Kidney (tissue), 14 donors: ENCODE measurements around the gene B4GALT6. TPM values are rescaled to one million over a fixed set of nuclear protein-coding genes. Genes with fewer than 3 reads are reported as not detected.

Source experiments
- DNase-seq, 5 donors: peaks; one replicate each; pipeline ENCODE4 v3.0.0-alpha.2; 2013 to 2020
- FAIRE-seq: peaks from 2 replicates; lab custom pipeline; 2012; peaks lifted over from hg19 to GRCh38; lab: Jason Lieb, UNC
- H3K27ac ChIP-seq, 2 donors: one replicate each; pipeline ENCODE4 v1.7.0; 2013; ENCODE audit warnings: low read depth in 2 of 2, low read length in 2 of 2, inconsistent platforms in 1 of 2
- H3K27me3 ChIP-seq: one replicate; pipeline ENCODE4 v1.7.1; 2013; ENCODE audit warnings: low read length, inconsistent platforms; ENCODE audit not compliant: control insufficient read depth, insufficient read depth
- H3K36me3 ChIP-seq, 3 donors: one replicate each; pipeline versions ENCODE4 v1.7.0 to v1.7.1; 2013; ENCODE audit warnings: low read length in 3 of 3, control low read depth in 1 of 3, inconsistent platforms in 1 of 3; ENCODE audit not compliant: insufficient read depth in 3 of 3, control insufficient read depth in 2 of 3
- H3K4me1 ChIP-seq, 3 donors: one replicate each; pipeline versions ENCODE4 v1.7.0 to v1.7.1; 2013; ENCODE audit warnings: low read length in 3 of 3, inconsistent platforms in 1 of 3, low read depth in 1 of 3; ENCODE audit not compliant: control insufficient read depth in 2 of 3, insufficient read depth in 2 of 3
- H3K4me3 ChIP-seq, 3 donors: one replicate each; pipeline versions ENCODE4 v1.7.0 to v1.8.1; 2013; ENCODE audit warnings: low read length in 3 of 3, control low read depth in 1 of 3, inconsistent platforms in 1 of 3
- H3K9ac ChIP-seq, 3 donors: one replicate each; pipeline versions ENCODE4 v1.7.0 to v1.7.1; 2013; ENCODE audit warnings: low read length in 3 of 3, control low read depth in 1 of 3, inconsistent platforms in 1 of 3
- H3K9me3 ChIP-seq, 3 donors: one replicate each; pipeline versions ENCODE4 v1.7.0 to v1.7.1; 2013; ENCODE audit warnings: low read length in 3 of 3, control low read depth in 1 of 3, inconsistent platforms in 1 of 3; ENCODE audit not compliant: control insufficient read depth in 2 of 3, insufficient read depth in 1 of 3
- intact Hi-C: fragments of 100-400 bp; cut with DNase I; formaldehyde crosslinking; loops from one replicate; pipeline ENCODE4 v1.11.1; 2022
- polyA plus RNA-seq: library from polyadenylated mRNA; stranded (reverse); fragments of 350-450 nt; fragmentation: Illumina TruSeq; extraction: RNeasy Lipid Tissue Mini Kit (QIAGEN cat#74804); gene quantifications from one replicate; pipeline ENCODE4 v1.2.3, GENCODE V29; 2014; ENCODE audit warnings: low read depth, low replicate concordance; ENCODE audit not compliant: insufficient read depth
- total RNA-seq: library from RNA; stranded (reverse); fragmentation: NEBNext Ultra II Directional; extraction: Animal tissue kit (Norgen Biotek cat#: 25700); gene quantifications from one replicate; pipeline ENCODE4 v1.2.1, GENCODE V29; 2021
- TF ChIP-seq, protein P1 (sequence below): IDR thresholded peaks from 3 replicates; pipeline ENCODE4 v1.5.1; 2012; ENCODE audit warnings: mild to moderate bottlenecking, moderate library complexity, borderline replicate concordance; ENCODE audit not compliant: insufficient read depth; ENCODE audit errors: extremely low read depth
- donor health status: control.
- donor health status: control.
- donor health status: control.
- donor health status: control.
- donor health status: control.
- donor health status: DM: yes; HTN: yes; CAD: no.
- donor health status: Normal renal cell carcinoma (clear cell type).

The B4GALT6 gene
- total and polyA plus RNA-seq, 2 donors from 2014 or later = 2.1 to 4.2 TPM

GRCh38 chr18:31723990-31724711 lies 39.8 kb upstream of the B4GALT6 start:
- Histone ChIP-seq H3K27ac (no peak overlapping the region), H3K27me3 (no peaks in the 10 kb centered on the region), H3K4me1 (peaks cover 0 to 9% (median 0%) of the 10 kb centered on the region in 3 donors), H3K4me3 (peak overlapping the region; percentile 53 to 80 (median 56)), H3K9ac (peak overlapping the region; percentile 19 to 75 (median 49)), H3K9me3 (peaks cover 0 to 5% (median 0%) of the 10 kb centered on the region in 3 donors), H3K36me3 (no peaks in the 10 kb centered on the region)
- intact Hi-C loops = loop anchor here (5.0 kb wide), 1 partner anchor 162 kb away; no protein-coding TSS in a partner anchor
- DNase-seq (peak; percentile 21 to 77 (median 37)), FAIRE-seq (no peak)
- TF ChIP-seq, protein P1, sequence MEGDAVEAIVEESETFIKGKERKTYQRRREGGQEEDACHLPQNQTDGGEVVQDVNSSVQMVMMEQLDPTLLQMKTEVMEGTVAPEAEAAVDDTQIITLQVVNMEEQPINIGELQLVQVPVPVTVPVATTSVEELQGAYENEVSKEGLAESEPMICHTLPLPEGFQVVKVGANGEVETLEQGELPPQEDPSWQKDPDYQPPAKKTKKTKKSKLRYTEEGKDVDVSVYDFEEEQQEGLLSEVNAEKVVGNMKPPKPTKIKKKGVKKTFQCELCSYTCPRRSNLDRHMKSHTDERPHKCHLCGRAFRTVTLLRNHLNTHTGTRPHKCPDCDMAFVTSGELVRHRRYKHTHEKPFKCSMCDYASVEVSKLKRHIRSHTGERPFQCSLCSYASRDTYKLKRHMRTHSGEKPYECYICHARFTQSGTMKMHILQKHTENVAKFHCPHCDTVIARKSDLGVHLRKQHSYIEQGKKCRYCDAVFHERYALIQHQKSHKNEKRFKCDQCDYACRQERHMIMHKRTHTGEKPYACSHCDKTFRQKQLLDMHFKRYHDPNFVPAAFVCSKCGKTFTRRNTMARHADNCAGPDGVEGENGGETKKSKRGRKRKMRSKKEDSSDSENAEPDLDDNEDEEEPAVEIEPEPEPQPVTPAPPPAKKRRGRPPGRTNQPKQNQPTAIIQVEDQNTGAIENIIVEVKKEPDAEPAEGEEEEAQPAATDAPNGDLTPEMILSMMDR = no peak

- no peak for DNase-seq
- Histone ChIP-seq H3K36me3 (no peaks in the 10 kb centered on the region), H3K27ac (no peak overlapping the region), H3K27me3 (no peaks in the 10 kb centered on the region), H3K9ac (no peak overlapping the region), H3K9me3 (peaks cover 0 to 10% (median 0%) of the 10 kb centered on the region in 3 donors), H3K4me3 (peak overlapping the region in 1 of 3 donors; percentile 80), H3K4me1 (peaks cover 0 to 9% (median 0%) of the 10 kb centered on the region in 3 donors)
- TF ChIP-seq, protein P1 = no peak
- no peak for FAIRE-seq
- intact Hi-C loops = loop anchor here (5.0 kb wide), 1 partner anchor 161 kb away; no protein-coding TSS in a partner anchor
These were observed 39.2 kb upstream of the B4GALT6 start for GRCh38 chr18:31723639-31723989.

GRCh38 chr18:31722369-31722957 lies 38.1 kb upstream of the B4GALT6 start:
- Histone ChIP-seq H3K9me3 (peaks cover 0 to 11% (median 0%) of the 10 kb centered on the region in 3 donors), H3K4me1 (peaks cover 0 to 9% (median 0%) of the 10 kb centered on the region in 3 donors), H3K4me3 (no peak overlapping the region), H3K36me3 (no peaks in the 10 kb centered on the region), H3K27ac (no peak overlapping the region), H3K27me3 (no peaks in the 10 kb centered on the region), H3K9ac (no peak overlapping the region)
- peak; percentile 47 for FAIRE-seq
- TF ChIP-seq, protein P1 = peak; percentile 89
- peak in 4 of 5 donors; percentile 80 to 91 (median 84) for DNase-seq
- intact Hi-C loops = loop anchor here (5.0 kb wide), 1 partner anchor 160 kb away; no protein-coding TSS in a partner anchor
